Liver (tissue), 9 donors: ENCODE data around the gene FGD5. TPM values are rescaled to one million over a fixed set of nuclear protein-coding genes. Genes with fewer than 3 reads are reported as not detected.

Experiments
- DNase-seq: peaks from one replicate; pipeline ENCODE4 v3.0.0-alpha.2; 2017; ENCODE audit warnings: low spot score
- H3K27ac ChIP-seq, 2 donors: one replicate each; pipeline ENCODE4 v1.7.0; 2013; ENCODE audit warnings: inconsistent platforms in 2 of 2, low read length in 2 of 2, control low read depth in 1 of 2, low read depth in 1 of 2, mild to moderate bottlenecking in 1 of 2
- H3K27me3 ChIP-seq, 4 donors: one replicate each; pipeline versions ENCODE4 v1.6.1 to v1.7.0; 2013; ENCODE audit warnings: low read length in 3 of 4, inconsistent platforms in 1 of 4, mild to moderate bottlenecking in 1 of 4, moderate library complexity in 1 of 4; ENCODE audit not compliant: control insufficient read depth in 4 of 4, insufficient read depth in 4 of 4
- H3K36me3 ChIP-seq, 4 donors: one replicate each; pipeline versions ENCODE4 v1.6.1 to v1.7.0; 2013; ENCODE audit warnings: low read length in 3 of 4, mild to moderate bottlenecking in 3 of 4, low read depth in 1 of 4, moderate library complexity in 1 of 4; ENCODE audit not compliant: control insufficient read depth in 4 of 4, insufficient read depth in 3 of 4
- H3K4me1 ChIP-seq, 4 donors: one replicate each; pipeline versions ENCODE4 v1.6.1 to v1.7.0; 2013; ENCODE audit warnings: low read length in 3 of 4, mild to moderate bottlenecking in 3 of 4, moderate library complexity in 1 of 4; ENCODE audit not compliant: control insufficient read depth in 4 of 4, insufficient read depth in 4 of 4
- H3K4me3 ChIP-seq, 3 donors: one replicate each; pipeline versions ENCODE4 v1.6.1 to v1.7.0; 2013; ENCODE audit warnings: low read length in 3 of 3, control low read depth in 1 of 3, low read depth in 1 of 3, mild to moderate bottlenecking in 1 of 3
- H3K9ac ChIP-seq, 2 donors: one replicate each; pipeline ENCODE4 v1.7.0; 2013; ENCODE audit warnings: low read length in 2 of 2, mild to moderate bottlenecking in 2 of 2, moderate library complexity in 2 of 2, control low read depth in 1 of 2, low read depth in 1 of 2
- H3K9me3 ChIP-seq, 4 donors: one replicate each; pipeline versions ENCODE4 v1.6.1 to v1.7.0; 2013; ENCODE audit warnings: low read length in 3 of 4; ENCODE audit not compliant: control insufficient read depth in 4 of 4
- CTCF ChIP-seq: fragments of 150-350 bp; IDR thresholded peaks from 2 replicates; pipeline ENCODE4 v1.5.1; 2017; ENCODE audit warnings: improper control_type of control experiment, low read depth, low read length; ENCODE audit not compliant: missing input control
- EGR1 ChIP-seq, 2 donors: IDR thresholded peaks; 2 replicates each; pipeline ENCODE4 v1.6.1; 2016 to 2018; ENCODE audit warnings: antibody characterized with exemption in 2 of 2, low read depth in 2 of 2
- FOXA1 ChIP-seq: IDR thresholded peaks from 2 replicates; pipeline ENCODE4 v1.6.1; 2016; ENCODE audit warnings: antibody characterized with exemption
- FOXA2 ChIP-seq: IDR thresholded peaks from 2 replicates; pipeline ENCODE4 v1.6.1; 2016; ENCODE audit warnings: antibody characterized with exemption
- HNF4A ChIP-seq, 2 donors: conservative IDR thresholded peaks; 2 replicates each; pipeline ENCODE4 v1.6.1; 2016; ENCODE audit warnings: antibody characterized with exemption in 2 of 2, mild to moderate bottlenecking in 2 of 2
- HNF4G ChIP-seq: IDR thresholded peaks from 2 replicates; pipeline ENCODE4 v1.6.1; 2016; ENCODE audit warnings: antibody characterized with exemption
- MAX ChIP-seq: IDR thresholded peaks from 2 replicates; pipeline ENCODE4 v1.6.1; 2016; ENCODE audit warnings: antibody characterized with exemption
- NR2F2 ChIP-seq: IDR thresholded peaks from 2 replicates; pipeline ENCODE4 v1.6.1; 2016; ENCODE audit warnings: antibody characterized with exemption
- RAD21 ChIP-seq, 2 donors: IDR thresholded peaks; 2 replicates each; pipeline ENCODE4 v1.6.1; 2016; ENCODE audit warnings: antibody characterized with exemption in 2 of 2, mild to moderate bottlenecking in 2 of 2
- RXRA ChIP-seq, 2 donors: IDR thresholded peaks; 2 replicates each; pipeline ENCODE4 v1.6.1; 2017 to 2018; ENCODE audit warnings: antibody characterized with exemption in 2 of 2, mild to moderate bottlenecking in 1 of 2
- SP1 ChIP-seq: IDR thresholded peaks from 2 replicates; pipeline ENCODE4 v1.6.1; 2018; ENCODE audit warnings: antibody characterized with exemption, mild to moderate bottlenecking
- TAF1 ChIP-seq: conservative IDR thresholded peaks from 2 replicates; pipeline ENCODE4 v1.6.1; 2016; ENCODE audit warnings: antibody characterized with exemption, mild to moderate bottlenecking
- YY1 ChIP-seq: IDR thresholded peaks from 2 replicates; pipeline ENCODE4 v1.6.1; 2016; ENCODE audit warnings: antibody characterized with exemption, mild to moderate bottlenecking
- ZBTB33 ChIP-seq: IDR thresholded peaks from 2 replicates; pipeline ENCODE4 v1.6.1; 2016; ENCODE audit warnings: antibody characterized with exemption
- WGBS: extraction: QIAGEN DNeasy Blood & Tissue Kit; methylation state at CpG from one replicate; pipeline ENCODE4 v1.1.7; 2013; 5-methylcytosine and 5-hydroxymethylcytosine counted together
- polyA plus RNA-seq, 2 donors: library from polyadenylated mRNA; stranded (reverse) in 1 of 2; unstranded in 1 of 2; fragments of 200-250 nt in 1 of 2; fragments of >200 nt in 1 of 2; fragmentation: Nextera tagmentation in 1 of 2; extraction: Ambion mirVana in 1 of 2; gene quantifications; one replicate each; pipeline versions ENCODE4 v1.2.1 to v1.2.3, GENCODE V29; 2013 to 2015
- total RNA-seq, 2 donors: library from RNA; depleted of rRNA; stranded (reverse); fragments of >200 nt; gene quantifications; one replicate each; pipeline ENCODE4 v1.2.3, GENCODE V29; 2014
- donor health status: healthy.
- donor health status: healthy.
- donor health status: healthy.
- donor health status: healthy.
- donor health status: healthy.

FGD5 gene
- total and polyA plus RNA-seq, 4 donors, result 2.0 to 6.3 (median 3.1) TPM

- Histone ChIP-seq H3K9me3 (no peaks in the 10 kb centered on the region), H3K27me3 (no peaks in the 10 kb centered on the region), H3K4me3 (no peak overlapping the region), H3K36me3 (no peaks in the 10 kb centered on the region), H3K9ac (no peak overlapping the region), H3K27ac (no peak overlapping the region), H3K4me1 (peaks cover 0 to 6% (median 3%) of the 10 kb centered on the region in 4 donors)
- 72% methylated on average over 10 of the region's 10 CpGs for WGBS
- TF ChIP-seq YY1, result no peak
- TF ChIP-seq NR2F2, result no peak
- DNase-seq, result no peak
These were observed 29.0 kb upstream of the FGD5 start for GRCh38 chr3:14789640-14790285.

- no peaks in the 10 kb centered on the region for H3K36me3 ChIP-seq
- no peak overlapping the region for H3K27ac ChIP-seq
- H3K4me1 ChIP-seq, result peaks cover 0 to 6% (median 3%) of the 10 kb centered on the region in 4 donors
- 16% methylated on average over 15 of the region's 15 CpGs for WGBS
- no peaks in the 10 kb centered on the region for H3K27me3 ChIP-seq
- DNase-seq, result peak; percentile 71
- no peak overlapping the region for H3K4me3 ChIP-seq
- no peak overlapping the region for H3K9ac ChIP-seq
- no peaks in the 10 kb centered on the region for H3K9me3 ChIP-seq
- TF ChIP-seq RXRA (IDR thresholded peaks at IDR 0.05) (peak; percentile 17 to 42), EGR1 (IDR thresholded peaks at IDR 0.05; ENCODE audit: low read depth in 2 of 2) (no peak), SP1 (no peak), MAX (no peak), CTCF (peak; percentile 83), HNF4A (conservative IDR thresholded peaks at IDR 0.05) (peak; percentile 2 to 27), RAD21 (IDR thresholded peaks at IDR 0.05) (peak; percentile 97 to 99)
These were observed 27.3 kb upstream of the FGD5 start for GRCh38 chr3:14791343-14791945.

GRCh38 chr3:14792691-14793121 lies 26.1 kb upstream of the FGD5 start:
- H3K4me1 ChIP-seq, result peaks cover 0 to 6% (median 3%) of the 10 kb centered on the region in 4 donors
- TF ChIP-seq RXRA (IDR thresholded peaks at IDR 0.05) (no peak), HNF4A (conservative IDR thresholded peaks at IDR 0.05) (no peak), RAD21 (IDR thresholded peaks at IDR 0.05) (no peak), NR2F2 (no peak), EGR1 (IDR thresholded peaks at IDR 0.05; ENCODE audit: low read depth in 2 of 2) (no peak), ZBTB33 (no peak), HNF4G (no peak), FOXA1 (no peak), TAF1 (no peak), FOXA2 (no peak)
- H3K9ac ChIP-seq, result no peak overlapping the region
- no peak overlapping the region for H3K27ac ChIP-seq
- H3K27me3 ChIP-seq, result no peaks in the 10 kb centered on the region
- H3K4me3 ChIP-seq, result no peak overlapping the region
- H3K36me3 ChIP-seq, result no peaks in the 10 kb centered on the region
- DNase-seq, result no peak
- no peaks in the 10 kb centered on the region for H3K9me3 ChIP-seq
- 91% methylated on average over 9 of the region's 9 CpGs for WGBS
